GM21723 (cell line): Measurements from ENCODE around the gene LMO1.

ENCODE experiments used
- ATAC-seq: cut with Tn5 transposase; IDR thresholded peaks from one replicate; pipeline ENCODE4 v1.9.1; 2021; ENCODE audit warnings: mild to moderate bottlenecking, moderate library complexity; ENCODE audit not compliant: unreplicated experiment

Gene LMO1

DNA sequence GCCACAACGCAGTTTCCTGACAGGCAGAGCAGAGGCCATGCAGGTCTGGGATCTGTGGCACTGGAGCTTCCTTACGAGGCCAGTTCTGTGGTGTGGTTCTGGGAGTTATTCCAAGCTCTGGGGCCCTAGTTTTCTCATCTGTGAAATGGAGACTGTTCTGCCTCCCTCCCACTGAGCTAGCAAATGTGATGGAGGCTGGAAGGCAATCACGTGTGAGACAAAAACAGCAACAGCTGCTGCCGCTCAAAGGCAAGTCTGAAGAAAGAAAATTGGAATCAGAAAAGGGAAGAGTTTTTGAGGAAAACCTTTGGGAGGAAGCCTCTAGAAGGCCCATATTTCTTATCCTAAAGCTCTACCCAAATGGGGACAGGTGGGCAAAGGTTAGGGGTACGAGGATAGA is 86.5 kb downstream of the LMO1 start:
- ATAC-seq = no peak
